CD14-positive monocyte (primary cell): ENCODE measurements around the gene RASGRP2. TPM values are rescaled to one million over a fixed set of nuclear protein-coding genes. Genes with fewer than 3 reads are reported as not detected.

ENCODE experiments used
- DNase-seq, 3 donors: peaks; one replicate each; pipeline ENCODE4 v3.0.0-alpha.2; 2011 to 2022
- H2AFZ ChIP-seq: 2 replicates; pipeline ENCODE4 v1.6.0; 2012; ENCODE audit warnings: mild to moderate bottlenecking, low read depth, low read length, inconsistent platforms; ENCODE audit not compliant: insufficient read depth, poor library complexity, severe bottlenecking
- H3K27ac ChIP-seq, 2 donors: 1 replicate in 1 of 2; 2 replicates in 1 of 2; pipeline ENCODE4 v1.5.1; 2012 to 2013; ENCODE audit warnings: low read length in 2 of 2, control low read depth in 1 of 2, inconsistent platforms in 1 of 2, low read depth in 1 of 2, mild to moderate bottlenecking in 1 of 2
- H3K27me3 ChIP-seq, 2 donors: one replicate each; pipeline versions ENCODE4 v1.6.0 to v1.6.1; 2011 to 2013; ENCODE audit warnings: low read length in 2 of 2; ENCODE audit not compliant: control insufficient read depth in 2 of 2, insufficient read depth in 2 of 2
- H3K36me3 ChIP-seq, 2 donors: replicated peaks in 1 of 2; 1 replicate in 1 of 2; 2 replicates in 1 of 2; pipeline versions ENCODE4 v1.5.1 to v1.6.1; 2012 to 2013; ENCODE audit warnings: low read length in 2 of 2, control low read depth in 1 of 2, inconsistent platforms in 1 of 2, mild to moderate bottlenecking in 1 of 2; ENCODE audit not compliant: insufficient read depth in 2 of 2, control insufficient read depth in 1 of 2
- H3K4me1 ChIP-seq, 2 donors: 1 replicate in 1 of 2; 2 replicates in 1 of 2; pipeline versions ENCODE4 v1.5.1 to v1.6.1; 2012 to 2013; ENCODE audit warnings: low read length in 2 of 2, control low read depth in 1 of 2, inconsistent platforms in 1 of 2, mild to moderate bottlenecking in 1 of 2, moderate library complexity in 1 of 2; ENCODE audit not compliant: insufficient read depth in 2 of 2, control insufficient read depth in 1 of 2
- H3K4me2 ChIP-seq: replicated peaks from 2 replicates; pipeline ENCODE3; 2012; ENCODE audit warnings: low read length, moderate library complexity, mild to moderate bottlenecking; ENCODE audit not compliant: poor library complexity, severe bottlenecking; ENCODE audit errors: extremely low read depth
- H3K4me3 ChIP-seq, 3 experiments: fragments of 200-600 bp in 1 of 3; sonication (generic) in 1 of 3; replicated peaks in 1 of 3; 1 replicate in 2 of 3; 2 replicates in 1 of 3; pipeline ENCODE4 v1.5.1; 2011 to 2013; ENCODE audit warnings: low read length in 3 of 3, mild to moderate bottlenecking in 3 of 3, control low read depth in 2 of 3, low read depth in 2 of 3, inconsistent platforms in 1 of 3, moderate library complexity in 1 of 3
- H3K79me2 ChIP-seq: 2 replicates; pipeline ENCODE4 v1.6.0; 2012; ENCODE audit warnings: mild to moderate bottlenecking, control low read depth, inconsistent platforms, low read length, moderate library complexity; ENCODE audit not compliant: insufficient read depth
- H3K9ac ChIP-seq: 2 replicates; pipeline ENCODE4 v1.6.0; 2017; ENCODE audit warnings: low read length, mild to moderate bottlenecking; ENCODE audit not compliant: insufficient read depth, poor library complexity, severe bottlenecking
- H3K9me3 ChIP-seq, 2 donors: replicated peaks in 1 of 2; 1 replicate in 1 of 2; 2 replicates in 1 of 2; pipeline versions ENCODE4 v1.5.1 to v1.6.1; 2012 to 2013; ENCODE audit warnings: low read length in 2 of 2, control low read depth in 1 of 2; ENCODE audit not compliant: control insufficient read depth in 1 of 2, insufficient read depth in 1 of 2
- H4K20me1 ChIP-seq: 2 replicates; pipeline ENCODE4 v1.6.0; 2012; ENCODE audit warnings: mild to moderate bottlenecking, low read length, control low read depth, moderate library complexity; ENCODE audit not compliant: insufficient read depth
- H3K27ac Mint-ChIP-seq, 7 donors: one replicate each; pipeline ENCODE4 v1.8.0; 2020; ENCODE audit warnings: mild to moderate bottlenecking in 7 of 7, mixed read lengths in 7 of 7, moderate library complexity in 6 of 7, inconsistent platforms in 2 of 7
- H3K27me3 Mint-ChIP-seq, 3 donors: one replicate each; pipeline ENCODE4 v1.8.0; 2021 to 2022; ENCODE audit warnings: low read depth in 3 of 3, mild to moderate bottlenecking in 3 of 3, mixed read lengths in 3 of 3, moderate library complexity in 3 of 3, inconsistent platforms in 1 of 3
- H3K36me3 Mint-ChIP-seq, 2 donors: one replicate each; pipeline ENCODE4 v1.8.0; 2020; ENCODE audit warnings: mixed read lengths in 2 of 2, inconsistent platforms in 1 of 2, mild to moderate bottlenecking in 1 of 2
- H3K4me1 Mint-ChIP-seq: one replicate; pipeline ENCODE4 v1.8.0; 2020; ENCODE audit warnings: mild to moderate bottlenecking, mixed read lengths
- H3K4me3 Mint-ChIP-seq, 2 donors: one replicate each; pipeline ENCODE4 v1.8.0; 2020; ENCODE audit warnings: mild to moderate bottlenecking in 2 of 2, mixed read lengths in 2 of 2, moderate library complexity in 1 of 2
- H3K9me3 Mint-ChIP-seq, 7 donors: one replicate each; pipeline ENCODE4 v1.8.0; 2020 to 2022; ENCODE audit warnings: mixed read lengths in 7 of 7, mild to moderate bottlenecking in 6 of 7, moderate library complexity in 6 of 7, inconsistent platforms in 2 of 7
- CTCF ChIP-seq: fragments of 200-600 bp; IDR thresholded peaks from one replicate; pipeline ENCODE4 v1.8.0; 2022; ENCODE audit warnings: antibody characterized with exemption, mild to moderate bottlenecking
- WGBS: methylation state at CpG from one replicate; pipeline ENCODE4 v1.1.5; 2013; ENCODE audit warnings: missing lambda C conversion rate; ENCODE audit not compliant: insufficient coverage; 5-methylcytosine and 5-hydroxymethylcytosine counted together
- intact Hi-C, 2 donors: fragments of 100-400 bp; cut with micrococcal nuclease; formaldehyde crosslinking; loops; one replicate each; pipeline versions ENCODE4 v1.15.0 to v1.15.1; 2023
- polyA plus RNA-seq, 3 donors: library from polyadenylated mRNA; depleted of rRNA in 1 of 3; unstranded in 2 of 3; stranded (reverse) in 1 of 3; fragments of 300-500 nt in 2 of 3; fragments of >200 nt in 1 of 3; fragmentation: Illumina TruSeq in 2 of 3; gene quantifications; 1 replicate in 2 of 3; 2 replicates in 1 of 3; pipeline ENCODE4 v1.2.3, GENCODE V29; 2012 to 2021

RASGRP2 gene
- polyA plus RNA-seq, 3 donors, result 67.6 to 242 (median 68.8) TPM

GRCh38 chr11:64735725-64736259 is 8.2 kb downstream of the RASGRP2 start:
- no peak overlapping the region for H3K4me3 Mint-ChIP-seq

More at GRCh38 chr11:64735725-64736259, 8.2 kb downstream of the RASGRP2 start:
- Histone ChIP-seq H4K20me1 (peaks cover 78% of the 10 kb centered on the region), H3K9ac (no peak overlapping the region), H3K36me3 (peaks cover 72 to 94% of the 10 kb centered on the region in 2 donors), H3K27me3 (no peaks in the 10 kb centered on the region), H3K4me3 (no peak overlapping the region), H3K4me1 (peaks cover 0 to 3% of the 10 kb centered on the region in 2 donors), H3K79me2 (peaks cover 71% of the 10 kb centered on the region), H3K9me3 (no peaks in the 10 kb centered on the region), H3K27ac (peak overlapping the region in 1 of 2 donors; percentile 31), H2AFZ (no peak overlapping the region), H3K4me2 (no peak overlapping the region)
- intact Hi-C loops, result no loop called here
- Mint-ChIP-seq H3K9me3 (peaks cover 0 to 2% (median 0%) of the 10 kb centered on the region in 7 donors), H3K27ac (peak overlapping the region in 1 of 7 donors; percentile 83), H3K4me1 (peaks cover 20% of the 10 kb centered on the region), H3K27me3 (peaks cover 0 to 1% (median 0%) of the 10 kb centered on the region in 3 donors), H3K36me3 (peaks cover 80 to 99% of the 10 kb centered on the region in 2 donors)
- no peak for DNase-seq
- WGBS, result 92% methylated on average over 5 of the region's 9 CpGs
- TF ChIP-seq CTCF, result no peak
